OCI-LY7 (cell line): ENCODE measurements around the gene GABARAPL1. TPM values are rescaled to one million over a fixed set of nuclear protein-coding genes. Genes with fewer than 3 reads are reported as not detected.
"Not testable (repeated sequence)": the region's sequence is repeated elsewhere in the genome, so short reads cannot be mapped to it uniquely, and the experiment has no call there.

ENCODE experiments used
- BruUV-seq: library from RNA; stranded (reverse); fragments of 400-500 nt; replicated peaks from 2 replicates; lab custom pipeline; 2021; lab: Mats Ljungman, UMichigan
- CTCF ChIA-PET: fragments of 300-600 bp; sonication (Branson Sonifier 250); formaldehyde crosslinking; loops from one replicate; lab custom pipeline; 2022; ENCODE audit warnings: antibody characterized with exemption; ENCODE audit not compliant: unreplicated experiment; lab: Charles Lee
- POLR2A ChIA-PET: fragments of 300-600 bp; sonication (Branson Sonifier 250); formaldehyde crosslinking; loops from one replicate; lab custom pipeline; 2022; ENCODE audit warnings: antibody characterized with exemption; lab: Charles Lee
- DNase-seq: peaks from one replicate; pipeline ENCODE4 v3.0.0-alpha.2; 2015; ENCODE audit warnings: low spot score
- H2AFZ ChIP-seq: fragments of 200-600 bp; sonication (generic), shearing (Covaris generic); 2 replicates; pipeline ENCODE4 v1.6.1; 2014; ENCODE audit warnings: mild to moderate bottlenecking, antibody characterized with exemption, low read length, moderate library complexity
- H3K27ac ChIP-seq: fragments of 200-600 bp; sonication (generic); 2 replicates; pipeline ENCODE4 v1.5.1; 2014; ENCODE audit warnings: mixed run types, low read depth, mild to moderate bottlenecking, moderate library complexity, low read length, inconsistent platforms; ENCODE audit not compliant: poor library complexity, severe bottlenecking
- H3K36me3 ChIP-seq: fragments of 200-600 bp; sonication (generic); 2 replicates; pipeline ENCODE4 v1.6.1; 2014; ENCODE audit warnings: mild to moderate bottlenecking, antibody characterized with exemption, low read length, moderate library complexity, mixed read lengths; ENCODE audit not compliant: insufficient read depth
- H3K4me1 ChIP-seq: fragments of 200-600 bp; sonication (generic); 2 replicates; pipeline ENCODE4 v1.5.1; 2014; ENCODE audit warnings: mild to moderate bottlenecking, low read length; ENCODE audit not compliant: insufficient read depth, poor library complexity, severe bottlenecking
- H3K4me2 ChIP-seq: fragments of 200-600 bp; sonication (generic); 2 replicates; pipeline ENCODE4 v1.6.1; 2014; ENCODE audit warnings: mild to moderate bottlenecking, low read length
- H3K4me3 ChIP-seq: fragments of 200-600 bp; sonication (generic); 2 replicates; pipeline ENCODE4 v1.5.1; 2014; ENCODE audit warnings: mild to moderate bottlenecking, low read depth, low read length; ENCODE audit not compliant: poor library complexity, severe bottlenecking
- H3K79me2 ChIP-seq: fragments of 200-600 bp; sonication (generic); 2 replicates; pipeline ENCODE4 v1.6.1; 2016; ENCODE audit warnings: low read depth, mild to moderate bottlenecking, low read length, moderate library complexity, mixed read lengths; ENCODE audit not compliant: insufficient read depth
- H3K9me2 ChIP-seq: fragments of 200-600 bp; sonication (generic); 2 replicates; pipeline ENCODE4 v1.6.1; 2016; ENCODE audit warnings: mild to moderate bottlenecking, low read length, mixed read lengths; ENCODE audit not compliant: insufficient read depth
- H3K9me3 ChIP-seq: fragments of 200-600 bp; sonication (generic); 2 replicates; pipeline ENCODE4 v1.6.1; 2014; ENCODE audit warnings: mild to moderate bottlenecking, mixed run types, low read length, mixed read lengths
- H4K20me1 ChIP-seq: fragments of 200-600 bp; sonication (generic); 2 replicates; pipeline ENCODE4 v1.6.1; 2014; ENCODE audit warnings: mild to moderate bottlenecking, antibody characterized with exemption, low read length, moderate library complexity, mixed read lengths; ENCODE audit not compliant: insufficient read depth
- CTCF ChIP-seq: fragments of 200-600 bp; sonication (generic); conservative IDR thresholded peaks from 2 replicates; pipeline ENCODE4 v1.5.1; 2014; ENCODE audit warnings: mild to moderate bottlenecking, antibody characterized with exemption, low read length, moderate library complexity, mixed read lengths
- EZH2phosphoT487 ChIP-seq: fragments of 200-600 bp; sonication (generic); IDR thresholded peaks from 2 replicates; pipeline ENCODE4 v1.6.1; 2018; ENCODE audit warnings: low read depth, borderline replicate concordance, mild to moderate bottlenecking, mixed run types, antibody characterized with exemption, low read length, moderate library complexity, mixed read lengths
- intact Hi-C: fragments of 100-400 bp; cut with micrococcal nuclease; formaldehyde crosslinking; loops from one replicate; pipeline ENCODE4 v1.10.0; 2022; ENCODE audit not compliant: unreplicated experiment
- total RNA-seq, 2 experiments: library from RNA; depleted of rRNA in 1 of 2; stranded (reverse); fragments of >200 nt in 1 of 2; shearing (Covaris generic) in 1 of 2; gene quantifications; 2 replicates each; pipeline ENCODE4 v1.2.3, GENCODE V29; 2014 to 2022

The GABARAPL1 gene
- total RNA-seq, 2 experiments from 2014 or later, result 34.2 to 52.4 TPM

- no peak overlapping the region for H2AFZ ChIP-seq
- ChIA-PET POLR2A (interaction anchor here (1.1 kb wide), 1 partner anchor 19 kb away, joined by 3 read pairs; no protein-coding TSS in a partner anchor), CTCF (no interaction called here)
- no peaks in the 10 kb centered on the region for H4K20me1 ChIP-seq
- no peaks in the 10 kb centered on the region for H3K79me2 ChIP-seq
- intact Hi-C loops, result no loop called here
- DNase-seq, result no peak
- H3K9me2 ChIP-seq, result no peaks in the 10 kb centered on the region
- no peak overlapping the region for H3K4me3 ChIP-seq
- TF ChIP-seq EZH2phosphoT487 (no peak), CTCF (no peak)
- no TSS peak for BruUV-seq
- no peak overlapping the region for H3K4me2 ChIP-seq
- H3K36me3 ChIP-seq, result peaks cover 70% of the 10 kb centered on the region
- peaks cover 22% of the 10 kb centered on the region for H3K4me1 ChIP-seq
- no peak overlapping the region for H3K27ac ChIP-seq
- no peaks in the 10 kb centered on the region for H3K9me3 ChIP-seq
Observed at GRCh38 chr12:10223208-10223607, 10.5 kb downstream of the GABARAPL1 start.

- H3K4me3 ChIP-seq, H3K4me2 ChIP-seq, H4K20me1 ChIP-seq, H3K9me3 ChIP-seq, CTCF ChIA-PET, H2AFZ ChIP-seq, DNase-seq, intact Hi-C loops, BruUV-seq, H3K9me2 ChIP-seq, H3K79me2 ChIP-seq, H3K27ac ChIP-seq: not testable (repeated sequence)
- peaks cover 37% of the 10 kb centered on the region for H3K4me1 ChIP-seq
- peaks cover 59% of the 10 kb centered on the region for H3K36me3 ChIP-seq
- POLR2A ChIA-PET, result interaction anchor here (0.8 kb wide), 1 partner anchor 16 kb away, joined by 3 read pairs; no protein-coding TSS in a partner anchor
Observed at GRCh38 chr12:10225426-10225825, 12.7 kb downstream of the GABARAPL1 start.

GRCh38 chr12:10226086-10226485, 13.4 kb downstream of the GABARAPL1 start:
- no peak overlapping the region for H3K4me3 ChIP-seq
- intact Hi-C loops, result no loop called here
- H3K9me3 ChIP-seq, result peaks cover 13% of the 10 kb centered on the region; the same call in 1 of the 2 replicates
- peaks cover 37% of the 10 kb centered on the region for H3K4me1 ChIP-seq
- TF ChIP-seq EZH2phosphoT487 (no peak), CTCF (no peak)
- H3K79me2 ChIP-seq, result no peaks in the 10 kb centered on the region
- peak overlapping the region; percentile 96 for H3K27ac ChIP-seq
- ChIA-PET CTCF (interaction anchor here (0.9 kb wide), 1 partner anchor 72 kb away, joined by 3 read pairs; no protein-coding TSS in a partner anchor), POLR2A (interaction anchor here (0.5 to 4.4 kb wide), 8 partner anchors 9 to 385 kb away, joined by 3 to 47 read pairs (median 4); partner anchors contain the start of gene GABARAPL1)
- no peaks in the 10 kb centered on the region for H4K20me1 ChIP-seq
- no TSS peak for BruUV-seq
- H3K36me3 ChIP-seq, result peaks cover 58% of the 10 kb centered on the region
- no peak for DNase-seq
- H2AFZ ChIP-seq, result no peak overlapping the region; the same call in 1 of the 2 replicates
- no peaks in the 10 kb centered on the region for H3K9me2 ChIP-seq
- H3K4me2 ChIP-seq, result peak overlapping the region; percentile 78; the same call in 1 of the 2 replicates
